Stimulated activated CD8-positive, alpha-beta memory T cell treated with anti-CD3 and anti-CD28 coated beads, Interleukin-15, amount 100 ng/mL, for 48 hours (primary cell): ENCODE data around the gene PIK3C2G.

Experiments
- DNase-seq, 2 donors: peaks; one replicate each; pipeline ENCODE4 v3.0.0-alpha.2; 2020; ENCODE audit warnings: low read depth in 2 of 2

The PIK3C2G gene

GRCh38 chr12:18419311-18419710, 158.0 kb downstream of the PIK3C2G start:
- no peak for DNase-seq

GRCh38 chr12:18421867-18422266, 160.5 kb downstream of the PIK3C2G start:
- DNase-seq: no peak

GRCh38 chr12:18422871-18423270, 161.6 kb downstream of the PIK3C2G start:
- DNase-seq: no peak

GRCh38 chr12:18424857-18425256, 163.5 kb downstream of the PIK3C2G start:
- DNase-seq: no peak

- DNase-seq: no peak
These were observed 166.2 kb downstream of the PIK3C2G start for GRCh38 chr12:18427520-18427919.

- no peak for DNase-seq
These were observed 167.1 kb downstream of the PIK3C2G start for GRCh38 chr12:18428416-18428815.

GRCh38 chr12:18429366-18429765, 168.0 kb downstream of the PIK3C2G start:
- no peak for DNase-seq

- no peak for DNase-seq
These were observed 169.2 kb downstream of the PIK3C2G start for GRCh38 chr12:18430425-18431048.

GRCh38 chr12:18431771-18432170, 170.5 kb downstream of the PIK3C2G start:
- no peak for DNase-seq

GRCh38 chr12:18432206-18432605, 170.9 kb downstream of the PIK3C2G start:
- no peak for DNase-seq

GRCh38 chr12:18436170-18436569, 174.9 kb downstream of the PIK3C2G start:
- no peak for DNase-seq

GRCh38 chr12:18439541-18439940, 178.2 kb downstream of the PIK3C2G start:
- no peak for DNase-seq

GRCh38 chr12:18443768-18444437, 182.6 kb downstream of the PIK3C2G start:
- no peak for DNase-seq

GRCh38 chr12:18446061-18446644, 184.8 kb downstream of the PIK3C2G start:
- no peak for DNase-seq

GRCh38 chr12:18454330-18454729, 193.0 kb downstream of the PIK3C2G start:
- DNase-seq: no peak

GRCh38 chr12:18456344-18456743, 195.0 kb downstream of the PIK3C2G start:
- no peak for DNase-seq

- DNase-seq: no peak
These were observed 196.0 kb downstream of the PIK3C2G start for GRCh38 chr12:18457362-18457761.

- DNase-seq: no peak
These were observed 200.4 kb downstream of the PIK3C2G start for GRCh38 chr12:18461758-18462157.

- no peak for DNase-seq
These were observed 201.1 kb downstream of the PIK3C2G start for GRCh38 chr12:18462442-18462841.

GRCh38 chr12:18467620-18468245, 206.4 kb downstream of the PIK3C2G start:
- DNase-seq: no peak

GRCh38 chr12:18468246-18469075, 207.1 kb downstream of the PIK3C2G start:
- no peak for DNase-seq

GRCh38 chr12:18470251-18470650, 208.9 kb downstream of the PIK3C2G start:
- DNase-seq: no peak
